Measurements from ENCODE around the gene SLC35G3.
"Not testable (repeated sequence)": the region's sequence is repeated elsewhere in the genome, so short reads cannot be mapped to it uniquely, and the experiment has no call there.

Gene SLC35G3

DNA sequence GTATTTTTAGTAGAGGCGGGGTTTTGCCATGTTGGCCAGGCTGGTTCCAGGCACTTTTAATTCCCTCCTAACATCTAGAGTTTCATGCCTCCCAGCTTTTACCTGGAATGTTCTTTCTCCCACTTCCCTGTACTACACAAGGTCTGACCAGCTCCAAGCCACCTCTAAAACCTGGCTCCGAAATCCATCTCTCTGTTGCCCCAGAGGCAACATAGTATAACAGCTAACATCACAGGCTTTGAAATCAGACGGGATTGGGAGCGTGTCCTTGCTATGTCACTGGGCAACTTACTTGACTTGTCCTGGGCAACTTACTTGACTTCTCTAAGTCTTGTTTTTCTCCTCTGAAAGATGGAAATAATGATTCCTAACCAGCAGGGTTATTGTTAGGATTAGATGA, 31.4 kb downstream of the SLC35G3 start:
- no peak for DNase-seq

DNA sequence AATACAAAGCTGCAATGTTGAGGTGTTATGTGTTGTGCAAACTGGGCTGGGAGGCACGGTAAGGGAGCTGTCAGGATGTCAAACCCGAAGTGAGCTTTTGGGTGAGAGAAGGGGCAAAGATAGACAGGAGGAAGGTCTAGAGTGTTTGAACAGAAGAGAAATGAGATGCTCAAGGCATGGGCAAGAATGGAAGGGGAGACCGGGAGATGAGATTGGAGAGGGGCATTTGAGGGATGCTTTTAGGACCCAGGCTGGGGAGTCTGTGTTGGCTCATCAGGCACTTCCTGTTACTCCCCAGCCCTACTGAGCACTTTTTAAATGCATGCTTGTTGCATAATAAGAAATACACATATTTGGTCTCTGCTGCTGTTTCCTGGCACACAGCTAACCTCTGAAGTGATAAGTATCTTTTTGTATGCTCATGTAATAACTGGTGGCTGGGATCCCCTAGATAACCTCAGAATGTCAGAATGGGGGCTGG, 32.9 kb downstream of the SLC35G3 start:
- DNase-seq: no peak

DNA sequence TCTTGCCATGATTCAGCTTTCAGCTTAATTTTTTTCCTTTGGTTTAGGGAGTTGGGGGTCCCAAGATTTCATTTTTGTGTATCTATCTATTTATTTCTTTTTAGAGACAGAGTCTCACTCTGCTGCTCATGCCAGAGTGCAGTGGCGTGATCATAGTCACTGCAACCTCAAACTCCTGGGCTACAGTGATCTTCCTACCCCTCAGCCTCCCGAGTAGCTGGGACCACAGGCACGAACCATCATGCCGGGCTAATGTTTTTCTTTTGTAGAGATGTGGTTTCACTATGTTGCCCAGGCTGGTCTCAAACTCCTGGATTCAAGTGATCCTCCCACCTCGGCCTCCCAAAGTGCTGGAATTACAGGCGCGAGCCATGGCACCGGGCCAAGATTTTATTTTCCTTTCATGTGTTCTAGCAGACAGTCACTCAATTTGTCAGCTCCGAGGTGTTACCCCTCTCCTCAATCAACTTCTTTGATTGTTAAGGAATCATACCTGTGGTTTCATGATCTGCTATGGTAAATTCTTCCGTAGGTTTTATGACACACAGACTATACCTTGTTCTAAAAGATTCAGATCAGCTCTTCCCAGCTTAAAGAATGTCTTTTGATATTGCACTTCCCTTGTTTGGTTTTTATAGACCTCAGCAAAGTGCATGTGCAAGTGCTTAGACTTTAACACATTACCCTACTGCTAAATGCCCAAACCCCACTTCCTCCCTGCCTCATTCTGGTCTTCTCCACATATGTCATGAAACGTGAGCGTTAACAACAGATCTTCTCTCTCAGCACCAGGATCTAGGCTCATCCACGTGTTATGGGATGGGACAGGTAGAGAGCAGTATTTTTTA, 33.6 kb downstream of the SLC35G3 start:
- DNase-seq: no peak

GRCh38 chr17:35159940-35160339, 34.3 kb downstream of the SLC35G3 start:
- DNase-seq: no peak

GRCh38 chr17:35155246-35155645, 38.9 kb downstream of the SLC35G3 start:
- no peak for DNase-seq

GRCh38 chr17:35154196-35155165, 39.7 kb downstream of the SLC35G3 start:
- DNase-seq: no peak

DNA sequence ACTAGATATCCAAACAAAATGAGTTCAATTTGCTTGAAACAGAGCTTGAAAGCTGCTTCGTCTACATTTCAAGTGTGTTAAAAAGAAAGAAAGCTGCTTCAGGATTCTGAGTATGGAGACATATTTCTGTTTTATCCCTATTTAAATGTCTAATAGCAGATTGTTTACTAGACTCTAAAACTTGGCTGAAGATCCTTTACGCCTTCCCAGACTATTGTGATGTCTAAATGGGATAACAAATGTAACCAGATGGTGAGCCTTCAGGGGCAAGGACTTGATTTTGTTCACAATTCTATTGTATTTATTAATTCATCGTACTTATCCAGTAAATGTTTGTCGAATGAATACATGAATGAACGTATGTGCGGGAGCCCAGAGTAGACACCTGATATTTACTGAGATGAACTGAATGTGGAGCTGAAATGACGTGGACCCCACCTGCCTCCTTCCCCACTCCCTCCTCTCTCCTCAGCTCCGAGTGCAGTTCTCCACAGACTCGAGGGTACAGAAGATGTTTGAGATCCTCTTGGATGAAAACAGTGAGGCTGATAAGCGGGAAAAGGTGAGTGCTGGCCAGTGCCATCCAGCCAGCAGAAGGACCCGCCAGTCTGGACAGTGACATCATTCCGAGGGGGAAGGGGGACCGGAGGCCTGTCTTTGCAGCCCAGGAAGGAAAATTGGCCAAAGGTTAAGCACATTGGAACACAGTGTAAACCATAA, 41.6 kb downstream of the SLC35G3 start:
- no peak for DNase-seq

GRCh38 chr17:35151080-35151479, 43.1 kb downstream of the SLC35G3 start:
- not testable (repeated sequence) for DNase-seq

- no peak for DNase-seq
Measured at GRCh38 chr17:35149941-35150340, 44.3 kb downstream of the SLC35G3 start.

DNA sequence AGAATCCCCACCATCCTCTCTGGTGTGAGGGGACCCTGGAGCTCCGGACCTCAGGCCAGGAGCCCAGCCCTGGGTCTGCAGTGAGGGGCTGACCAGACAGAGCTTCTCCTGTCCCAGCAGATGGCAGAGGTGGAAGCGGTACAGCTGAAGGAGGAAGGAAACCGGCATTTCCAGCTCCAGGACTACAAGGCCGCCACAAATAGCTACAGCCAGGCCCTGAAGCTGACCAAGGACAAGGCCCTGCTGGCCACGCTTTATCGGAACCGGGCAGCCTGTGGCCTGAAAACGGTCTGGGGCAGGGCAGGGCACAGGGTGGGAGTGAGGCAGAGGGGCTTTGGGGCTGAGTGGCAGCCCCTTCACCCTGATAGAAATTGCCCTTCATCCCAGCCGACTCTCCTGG, 46.0 kb downstream of the SLC35G3 start:
- DNase-seq: no peak

- peak; percentile 52 for DNase-seq
Measured at GRCh38 chr17:35147375-35147905, 46.8 kb downstream of the SLC35G3 start, which contains the start of gene UNC45B. UNC45B (plus strand) TSS chr17:35147817; CDS start chr17:35148264, 447 bp downstream.

GRCh38 chr17:35146214-35146833, 47.9 kb downstream of the SLC35G3 start:
- DNase-seq: no peak

- DNase-seq: no peak
Measured at GRCh38 chr17:35144840-35145239, 49.4 kb downstream of the SLC35G3 start.

All from right hindlimb (tissue), 1 donor.